ENCODE data around the gene AHI1.

DNA sequence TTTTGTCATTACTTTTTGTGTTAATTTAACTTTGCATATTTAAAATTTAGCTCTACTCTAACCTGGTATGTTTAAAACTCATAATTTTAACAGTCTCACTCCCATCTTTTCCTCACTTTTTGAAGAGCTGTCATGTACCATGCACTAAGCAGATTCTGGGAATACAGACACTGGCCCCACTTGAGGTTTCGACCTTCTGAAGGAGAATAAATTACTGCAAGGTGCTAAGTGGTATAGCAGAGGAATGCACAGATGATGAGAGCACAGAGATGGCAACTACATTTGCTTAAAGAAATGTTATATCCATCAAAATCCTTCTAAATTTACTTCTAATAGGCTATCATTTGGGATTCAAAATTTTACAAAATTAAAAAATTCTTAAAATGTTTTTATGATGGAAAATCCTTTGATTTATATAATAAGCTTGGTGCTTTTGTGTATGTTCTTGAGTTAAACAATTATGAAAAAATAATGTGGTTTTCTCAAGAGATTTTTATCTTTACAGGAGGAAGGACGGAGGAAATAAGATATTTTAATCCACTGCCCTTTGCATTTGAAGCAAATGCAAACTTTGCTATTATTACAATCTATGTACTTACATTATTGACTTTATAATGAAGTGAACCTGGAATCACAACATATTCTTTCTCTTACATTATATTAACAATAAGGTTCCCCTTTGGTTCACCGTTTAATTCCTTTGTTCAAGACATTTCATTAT is 79.3 kb downstream of the AHI1 start:
- TF ChIP-seq, protein P1, sequence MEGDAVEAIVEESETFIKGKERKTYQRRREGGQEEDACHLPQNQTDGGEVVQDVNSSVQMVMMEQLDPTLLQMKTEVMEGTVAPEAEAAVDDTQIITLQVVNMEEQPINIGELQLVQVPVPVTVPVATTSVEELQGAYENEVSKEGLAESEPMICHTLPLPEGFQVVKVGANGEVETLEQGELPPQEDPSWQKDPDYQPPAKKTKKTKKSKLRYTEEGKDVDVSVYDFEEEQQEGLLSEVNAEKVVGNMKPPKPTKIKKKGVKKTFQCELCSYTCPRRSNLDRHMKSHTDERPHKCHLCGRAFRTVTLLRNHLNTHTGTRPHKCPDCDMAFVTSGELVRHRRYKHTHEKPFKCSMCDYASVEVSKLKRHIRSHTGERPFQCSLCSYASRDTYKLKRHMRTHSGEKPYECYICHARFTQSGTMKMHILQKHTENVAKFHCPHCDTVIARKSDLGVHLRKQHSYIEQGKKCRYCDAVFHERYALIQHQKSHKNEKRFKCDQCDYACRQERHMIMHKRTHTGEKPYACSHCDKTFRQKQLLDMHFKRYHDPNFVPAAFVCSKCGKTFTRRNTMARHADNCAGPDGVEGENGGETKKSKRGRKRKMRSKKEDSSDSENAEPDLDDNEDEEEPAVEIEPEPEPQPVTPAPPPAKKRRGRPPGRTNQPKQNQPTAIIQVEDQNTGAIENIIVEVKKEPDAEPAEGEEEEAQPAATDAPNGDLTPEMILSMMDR (conservative IDR thresholded peaks at IDR 0.05; ENCODE audit: low read length), result no peak
- TF ChIP-seq EZH2phosphoT487 (IDR thresholded peaks at IDR 0.05; ENCODE audit: borderline replicate concordance, low read depth, low read length), result no peak
